Mucosa of descending colon (tissue), 3 donors: ENCODE measurements around the gene KCNG1. TPM values are rescaled to one million over a fixed set of nuclear protein-coding genes. Genes with fewer than 3 reads are reported as not detected.
A peak's percentile ranks its signal among the peaks of the same experiment; 100 is the strongest.

Experiments
- ATAC-seq: fragments of 200-7000 bp; cut with Tn5 transposase; one replicate; pipeline ENCODE4 v1.9.1; 2020; ENCODE audit warnings: mild to moderate bottlenecking, moderate library complexity
- DNase-seq, 3 donors: peaks; one replicate each; pipeline ENCODE4 v3.0.0-alpha.2; 2020
- H3K36me3 ChIP-seq: fragments of 200-600 bp; one replicate; pipeline ENCODE4 v1.8.0; 2021; ENCODE audit warnings: low read depth, mild to moderate bottlenecking
- H3K4me1 ChIP-seq: fragments of 200-600 bp; one replicate; pipeline ENCODE4 v1.8.0; 2021; ENCODE audit warnings: low read depth, mild to moderate bottlenecking
- H3K4me3 ChIP-seq: fragments of 200-600 bp; one replicate; pipeline ENCODE4 v1.8.0; 2021; ENCODE audit warnings: mild to moderate bottlenecking
- H3K9me3 ChIP-seq: fragments of 200-600 bp; one replicate; pipeline ENCODE4 v1.8.0; 2021; ENCODE audit warnings: mild to moderate bottlenecking
- intact Hi-C, 2 donors: fragments of 100-400 bp; cut with DNase I in 1 of 2; cut with micrococcal nuclease in 1 of 2; formaldehyde crosslinking; loops; one replicate each; pipeline versions ENCODE4 v1.11.0 to v1.11.1; 2022; cut with DNase I, micrococcal nuclease
- total RNA-seq, 3 donors: library from RNA; stranded (reverse); fragmentation: NEBNext Ultra II Directional in 2 of 3; extraction: Animal tissue kit (Norgen Biotek cat#: 25700) in 2 of 3; gene quantifications; one replicate each; pipeline versions ENCODE4 v1.2.1 to v1.2.4, GENCODE V29; 2021 to 2023
- TF ChIP-seq, protein P1 (sequence below): fragments of 200-600 bp; IDR thresholded peaks from one replicate; pipeline ENCODE4 v1.8.0; 2022; ENCODE audit warnings: antibody characterized with exemption, mild to moderate bottlenecking
- donor health status: DM: no; HTN: no; CAD: no; lungs with moderate emphysema.
- donor health status: DM: no; HTN: no; CAD: no.
- donor health status: DM: no; HTN: yes; CAD: no.

KCNG1 gene
- total RNA-seq, 3 donors from 2014 or later = 6.3 to 16.9 (median 7.2) TPM

DNA sequence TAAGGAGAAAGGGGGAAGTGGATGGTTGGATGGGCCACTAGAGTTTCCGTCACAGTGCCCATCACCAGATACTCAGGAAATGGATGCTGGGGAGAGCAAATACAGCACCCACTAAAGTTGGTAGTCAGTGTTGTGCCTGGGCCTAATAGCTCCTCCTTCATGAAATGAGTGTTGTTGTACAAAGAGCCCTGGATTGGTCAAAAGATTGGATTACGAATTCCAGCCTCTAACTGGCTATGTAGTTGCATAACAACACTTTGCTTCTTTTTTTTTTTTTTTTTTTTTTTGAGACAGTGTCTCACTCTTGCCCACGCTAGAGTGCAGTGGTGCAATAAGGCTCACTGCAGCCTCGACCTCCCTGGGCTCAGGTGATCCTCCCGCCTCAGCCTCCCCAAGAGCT, 27.4 kb downstream of the KCNG1 start:
- Histone ChIP-seq H3K4me1 (no peaks in the 10 kb centered on the region), H3K9me3 (no peaks in the 10 kb centered on the region), H3K36me3 (no peaks in the 10 kb centered on the region), H3K4me3 (no peak overlapping the region)
- DNase-seq (no peak), ATAC-seq (no peak)
- TF ChIP-seq, protein P1, sequence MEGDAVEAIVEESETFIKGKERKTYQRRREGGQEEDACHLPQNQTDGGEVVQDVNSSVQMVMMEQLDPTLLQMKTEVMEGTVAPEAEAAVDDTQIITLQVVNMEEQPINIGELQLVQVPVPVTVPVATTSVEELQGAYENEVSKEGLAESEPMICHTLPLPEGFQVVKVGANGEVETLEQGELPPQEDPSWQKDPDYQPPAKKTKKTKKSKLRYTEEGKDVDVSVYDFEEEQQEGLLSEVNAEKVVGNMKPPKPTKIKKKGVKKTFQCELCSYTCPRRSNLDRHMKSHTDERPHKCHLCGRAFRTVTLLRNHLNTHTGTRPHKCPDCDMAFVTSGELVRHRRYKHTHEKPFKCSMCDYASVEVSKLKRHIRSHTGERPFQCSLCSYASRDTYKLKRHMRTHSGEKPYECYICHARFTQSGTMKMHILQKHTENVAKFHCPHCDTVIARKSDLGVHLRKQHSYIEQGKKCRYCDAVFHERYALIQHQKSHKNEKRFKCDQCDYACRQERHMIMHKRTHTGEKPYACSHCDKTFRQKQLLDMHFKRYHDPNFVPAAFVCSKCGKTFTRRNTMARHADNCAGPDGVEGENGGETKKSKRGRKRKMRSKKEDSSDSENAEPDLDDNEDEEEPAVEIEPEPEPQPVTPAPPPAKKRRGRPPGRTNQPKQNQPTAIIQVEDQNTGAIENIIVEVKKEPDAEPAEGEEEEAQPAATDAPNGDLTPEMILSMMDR = no peak
- intact Hi-C loops = loop anchor here in 1 of 2 donors (5.0 kb wide), 1 partner anchor 307 kb away; no protein-coding TSS in a partner anchor

- DNase-seq (no peak), ATAC-seq (no peak)
- intact Hi-C loops = no loop called here
- Histone ChIP-seq H3K9me3 (no peaks in the 10 kb centered on the region), H3K36me3 (no peaks in the 10 kb centered on the region), H3K4me3 (no peak overlapping the region), H3K4me1 (no peaks in the 10 kb centered on the region)
- TF ChIP-seq, protein P1 = no peak
Observed at GRCh38 chr20:50993876-50994275, 29.0 kb downstream of the KCNG1 start.

GRCh38 chr20:50992733-50993457, 30.0 kb downstream of the KCNG1 start:
- peak in 1 of 3 donors; percentile 78 for DNase-seq
- TF ChIP-seq, protein P1 = peak; percentile 32
- H3K4me3 ChIP-seq = no peak overlapping the region
- ATAC-seq = peak; percentile 98
- no peaks in the 10 kb centered on the region for H3K36me3 ChIP-seq
- H3K9me3 ChIP-seq = no peaks in the 10 kb centered on the region
- intact Hi-C loops = no loop called here
- H3K4me1 ChIP-seq = no peaks in the 10 kb centered on the region

DNA sequence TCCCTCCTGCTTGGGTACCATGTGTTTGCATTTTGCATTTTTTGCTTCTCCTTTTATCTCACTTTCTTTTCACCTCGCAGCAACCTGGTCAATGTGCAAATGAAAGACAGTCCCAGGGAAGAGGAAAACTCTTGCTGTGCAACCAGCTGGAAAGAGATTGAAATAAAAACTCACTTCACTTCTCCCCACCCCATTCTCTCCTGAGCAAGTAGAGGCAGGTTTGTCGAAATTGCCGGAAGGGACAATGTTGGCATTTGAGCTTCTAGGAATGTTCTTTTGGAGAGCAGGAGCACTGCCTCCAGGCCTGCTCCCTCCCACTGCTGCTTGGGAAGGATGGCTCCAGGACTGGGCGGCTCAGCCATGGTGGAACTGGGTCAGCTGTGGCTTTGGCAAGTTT, 30.6 kb downstream of the KCNG1 start:
- no peaks in the 10 kb centered on the region for H3K9me3 ChIP-seq
- intact Hi-C loops = no loop called here
- TF ChIP-seq, protein P1 = no peak
- H3K36me3 ChIP-seq = no peaks in the 10 kb centered on the region
- no peak overlapping the region for H3K4me3 ChIP-seq
- ATAC-seq (no peak), DNase-seq (no peak)
- no peaks in the 10 kb centered on the region for H3K4me1 ChIP-seq

DNA sequence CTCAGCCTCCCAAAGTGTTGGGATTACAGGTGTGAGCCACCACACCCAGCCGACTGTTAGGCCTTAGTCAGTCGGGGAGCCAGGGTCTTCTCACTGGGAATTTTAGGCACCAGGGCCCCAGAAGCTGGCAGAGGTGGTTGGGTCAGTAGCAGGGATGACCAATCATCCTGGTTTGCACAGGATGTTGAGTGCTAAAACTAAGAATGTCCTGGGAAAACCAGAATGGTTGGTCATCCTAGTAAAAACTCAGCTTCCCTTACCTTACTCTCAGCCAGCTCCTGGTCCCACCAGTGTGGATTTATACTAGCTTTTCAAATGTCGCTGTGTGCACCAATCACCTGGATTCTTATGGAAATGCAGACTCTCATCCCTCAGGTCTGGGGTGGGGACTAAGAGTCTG, 31.8 kb downstream of the KCNG1 start:
- DNase-seq (no peak), ATAC-seq (no peak)
- intact Hi-C loops = no loop called here
- H3K9me3 ChIP-seq = no peaks in the 10 kb centered on the region
- H3K4me3 ChIP-seq = no peak overlapping the region
- H3K4me1 ChIP-seq = no peaks in the 10 kb centered on the region
- no peaks in the 10 kb centered on the region for H3K36me3 ChIP-seq
- TF ChIP-seq, protein P1 = no peak
